Endothelial cell of umbilical vein (primary cell): ENCODE measurements around the gene HLA-DPB1. TPM values are rescaled to one million over a fixed set of nuclear protein-coding genes. Genes with fewer than 3 reads are reported as not detected.

ENCODE experiments used
- BruUV-seq: library from RNA; stranded (reverse); fragments of 400-500 nt; replicated peaks from 2 replicates; lab custom pipeline; 2021; lab: Mats Ljungman, UMichigan
- CTCF ChIA-PET: fragments of 300-600, 350-600 bp; sonication (Branson Sonifier 250); formaldehyde crosslinking; loops from one replicate; lab custom pipeline; 2021; ENCODE audit warnings: antibody characterized with exemption, inconsistent platforms; lab: Charles Lee
- POLR2A ChIA-PET: fragments of 300-600, 350-600 bp; sonication (Branson Sonifier 250); formaldehyde crosslinking; loops from one replicate; lab custom pipeline; 2021; ENCODE audit warnings: antibody characterized with exemption, inconsistent platforms; lab: Charles Lee
- DNase-seq: peaks from one replicate; pipeline ENCODE4 v3.0.0-alpha.2; 2011; ENCODE audit warnings: low read depth, low spot score
- FAIRE-seq: peaks from 2 replicates; lab custom pipeline; 2011; peaks lifted over from hg19 to GRCh38; lab: Jason Lieb, UNC
- H2AFZ ChIP-seq: 2 replicates; pipeline ENCODE4 v1.6.0; 2012; ENCODE audit warnings: low read depth, low read length, control low read depth, inconsistent platforms
- H3K27ac ChIP-seq: 2 replicates; pipeline ENCODE4 v1.5.1; 2011; ENCODE audit warnings: low read depth, mild to moderate bottlenecking, control low read depth, low read length, moderate library complexity; ENCODE audit not compliant: insufficient read depth
- H3K27me3 ChIP-seq, 2 experiments: 2 replicates each; pipeline versions ENCODE4 v1.6.0 to v1.6.1; 2011; ENCODE audit warnings: low read length in 2 of 2, mixed read lengths in 1 of 2; ENCODE audit not compliant: control insufficient read depth in 2 of 2, insufficient read depth in 2 of 2
- H3K36me3 ChIP-seq, 2 experiments: 2 replicates in 1 of 2; 3 replicates in 1 of 2; pipeline ENCODE4 v1.5.1; 2011; ENCODE audit warnings: low read length in 2 of 2, mild to moderate bottlenecking in 1 of 2, moderate library complexity in 1 of 2; ENCODE audit not compliant: control insufficient read depth in 2 of 2, insufficient read depth in 2 of 2; ENCODE audit errors: extremely low read depth in 1 of 2
- H3K4me1 ChIP-seq: 3 replicates; pipeline ENCODE4 v1.5.1; 2011; ENCODE audit warnings: mild to moderate bottlenecking, low read length; ENCODE audit not compliant: control insufficient read depth, insufficient read depth; ENCODE audit errors: extremely low read depth
- H3K4me2 ChIP-seq: 2 replicates; pipeline ENCODE4 v1.6.1; 2011; ENCODE audit warnings: low read length, control low read depth, mixed read lengths; ENCODE audit not compliant: insufficient read depth
- H3K4me3 ChIP-seq, 3 experiments: fragments of 200-600 bp in 1 of 3; sonication (generic), shearing (Covaris generic) in 1 of 3; replicated peaks in 1 of 3; 2 replicates each; pipeline ENCODE4 v1.5.1; 2011 to 2016; ENCODE audit warnings: control low read depth in 3 of 3, low read length in 3 of 3, mild to moderate bottlenecking in 2 of 3, inconsistent platforms in 1 of 3, low read depth in 1 of 3, moderate library complexity in 1 of 3; ENCODE audit not compliant: insufficient read depth in 1 of 3
- H3K79me2 ChIP-seq: 2 replicates; pipeline ENCODE4 v1.6.0; 2012; ENCODE audit warnings: low read length, inconsistent platforms; ENCODE audit not compliant: control insufficient read depth, insufficient read depth
- H3K9ac ChIP-seq: replicated peaks from 2 replicates; pipeline ENCODE3; 2011; ENCODE audit warnings: low read length, control low read depth; ENCODE audit not compliant: insufficient read depth; ENCODE audit errors: extremely low read depth
- H3K9me1 ChIP-seq: replicated peaks from 3 replicates; pipeline ENCODE4 v1.6.0; 2011; ENCODE audit warnings: mild to moderate bottlenecking, low read length; ENCODE audit not compliant: control insufficient read depth, insufficient read depth; ENCODE audit errors: extremely low read depth
- H3K9me3 ChIP-seq: replicated peaks from 2 replicates; pipeline ENCODE4 v1.5.1; 2012; ENCODE audit warnings: low read length, inconsistent platforms; ENCODE audit not compliant: control insufficient read depth, insufficient read depth
- H4K20me1 ChIP-seq: replicated peaks from 2 replicates; pipeline ENCODE3; 2011; ENCODE audit warnings: mild to moderate bottlenecking, low read length; ENCODE audit not compliant: control insufficient read depth, insufficient read depth; ENCODE audit errors: extremely low read depth
- CTCF ChIP-seq, 2 donors: IDR thresholded peaks; 1 replicate in 1 of 2; 2 replicates in 1 of 2; pipeline ENCODE4 v1.5.1; 2011; ENCODE audit warnings: low read length in 2 of 2, mild to moderate bottlenecking in 2 of 2, moderate library complexity in 2 of 2, control low read depth in 1 of 2, inconsistent platforms in 1 of 2, low read depth in 1 of 2; ENCODE audit not compliant: insufficient read depth in 1 of 2; ENCODE audit errors: extremely low read depth in 1 of 2
- EZH2 ChIP-seq: IDR thresholded peaks from 2 replicates; pipeline ENCODE4 v1.6.1; 2012; ENCODE audit warnings: borderline replicate concordance, low read depth, mild to moderate bottlenecking, moderate library complexity, low read length, inconsistent platforms; ENCODE audit not compliant: severe bottlenecking
- FOS ChIP-seq: IDR thresholded peaks from 2 replicates; pipeline ENCODE4 v1.6.1; 2011; ENCODE audit warnings: mild to moderate bottlenecking, low read length, moderate library complexity, borderline replicate concordance; ENCODE audit not compliant: insufficient read depth
- GATA2 ChIP-seq: IDR thresholded peaks from 2 replicates; pipeline ENCODE4 v1.7.0; 2011; ENCODE audit warnings: low read depth, mild to moderate bottlenecking, moderate library complexity, mixed read lengths, low read length; ENCODE audit not compliant: insufficient read length, insufficient read depth
- JUN ChIP-seq: IDR thresholded peaks from 2 replicates; pipeline ENCODE4 v1.6.1; 2011; ENCODE audit warnings: borderline replicate concordance, low read depth; ENCODE audit not compliant: insufficient read length, insufficient read depth
- MYC ChIP-seq: IDR thresholded peaks from one replicate; pipeline ENCODE4 v1.6.1; 2011; ENCODE audit warnings: mild to moderate bottlenecking, low read depth, low read length
- POLR2A ChIP-seq: IDR thresholded peaks from 2 replicates; pipeline ENCODE4 v1.6.1; 2012; ENCODE audit warnings: low read depth, mild to moderate bottlenecking, control low read depth, low read length
- POLR2AphosphoS5 ChIP-seq: IDR thresholded peaks from 2 replicates; pipeline ENCODE4 v1.6.1; 2012; ENCODE audit warnings: low read depth, mild to moderate bottlenecking, control low read depth, low read length, moderate library complexity; ENCODE audit not compliant: insufficient read depth
- dilution Hi-C: fragments of 300-500 bp; cut with MboI; formaldehyde crosslinking; loops from one replicate; pipeline ENCODE4 v1.15.0; 2019; ENCODE audit warnings: low sequenced_read_pairs; ENCODE audit not compliant: extremely low pct_ligation_motif_present
- intact Hi-C: fragments of 100-400 bp; cut with micrococcal nuclease; formaldehyde crosslinking; loops from one replicate; pipeline ENCODE4 v1.10.0; 2022
- polyA plus RNA-seq, 4 experiments: library from polyadenylated mRNA; depleted of rRNA in 3 of 4; stranded (reverse) in 3 of 4; unstranded in 1 of 4; fragments of >200 nt; gene quantifications; 2 replicates each; pipeline versions ENCODE4 v1.2.1 to v1.2.3, GENCODE V29; 2011 to 2012; ENCODE audit warnings: missing spikeins in 1 of 4
- total RNA-seq: library from RNA; stranded (reverse); gene quantifications from 2 replicates; pipeline ENCODE4 v1.2.3, GENCODE V29; 2021
- TF ChIP-seq, protein P1 (sequence below): IDR thresholded peaks from 2 replicates; pipeline ENCODE4 v1.6.1; 2011; ENCODE audit not compliant: insufficient read depth, insufficient read length

Gene HLA-DPB1
- total and polyA plus RNA-seq, 2 donors (not counting 3 experiments of a cell fraction or from before 2014, with no cell fraction given): 2.3 to 38.0 TPM

- POLR2A ChIA-PET: no interaction called here
- dilution Hi-C loops: no loop called here
- no peaks in the 10 kb centered on the region for H3K79me2 ChIP-seq
- H3K9me3 ChIP-seq: no peaks in the 10 kb centered on the region
- no peaks in the 10 kb centered on the region for H3K36me3 ChIP-seq
- no peaks in the 10 kb centered on the region for H4K20me1 ChIP-seq
- FAIRE-seq (no peak), DNase-seq (no peak)
- H3K4me3 ChIP-seq: no peak overlapping the region
- H3K9ac ChIP-seq: no peak overlapping the region
- CTCF ChIA-PET: interaction anchor here (1.1 to 1.5 kb wide), 2 partner anchors 51 to 132 kb away, joined by 3 read pairs; no protein-coding TSS in a partner anchor
- H2AFZ ChIP-seq: no peak overlapping the region
- BruUV-seq: no TSS peak
- H3K9me1 ChIP-seq: no peaks in the 10 kb centered on the region
- TF ChIP-seq POLR2A (no peak), EZH2 (no peak), POLR2AphosphoS5 (no peak), FOS (no peak), GATA2 (no peak), JUN (no peak), MYC (no peak), CTCF (IDR thresholded peaks at IDR 0.05; ENCODE audit: extremely low read depth in 1 of 2, insufficient read depth in 1 of 2, low read depth in 1 of 2, low read length in 2 of 2) (no peak)
- TF ChIP-seq, protein P1, sequence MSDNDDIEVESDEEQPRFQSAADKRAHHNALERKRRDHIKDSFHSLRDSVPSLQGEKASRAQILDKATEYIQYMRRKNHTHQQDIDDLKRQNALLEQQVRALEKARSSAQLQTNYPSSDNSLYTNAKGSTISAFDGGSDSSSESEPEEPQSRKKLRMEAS: no peak
- intact Hi-C loops: no loop called here
- no peak overlapping the region for H3K4me2 ChIP-seq
- H3K4me1 ChIP-seq: no peaks in the 10 kb centered on the region
- no peaks in the 10 kb centered on the region for H3K27me3 ChIP-seq
- H3K27ac ChIP-seq: no peak overlapping the region
Observed at GRCh38 chr6:33065312-33065711, 10.5 kb upstream of the HLA-DPB1 start.
